Body of pancreas (tissue), 4 donors: Measurements from ENCODE around the gene ADAMTS6.

Source experiments
- POLR2A ChIP-seq, 3 donors: fragments of 450-650 bp; IDR thresholded peaks; one replicate each; pipeline ENCODE4 v1.6.1; 2016; ENCODE audit warnings: antibody characterized with exemption in 3 of 3, mild to moderate bottlenecking in 2 of 3
- TF ChIP-seq, protein P1 (sequence below), 7 experiments: fragments of 450-650 bp in 4 of 7; fragments of 200-600 bp in 3 of 7; sonication (generic) in 3 of 7; IDR thresholded peaks; one replicate each; pipeline ENCODE4 v1.5.1; 2016 to 2019; ENCODE audit warnings: antibody characterized with exemption in 7 of 7

DNA sequence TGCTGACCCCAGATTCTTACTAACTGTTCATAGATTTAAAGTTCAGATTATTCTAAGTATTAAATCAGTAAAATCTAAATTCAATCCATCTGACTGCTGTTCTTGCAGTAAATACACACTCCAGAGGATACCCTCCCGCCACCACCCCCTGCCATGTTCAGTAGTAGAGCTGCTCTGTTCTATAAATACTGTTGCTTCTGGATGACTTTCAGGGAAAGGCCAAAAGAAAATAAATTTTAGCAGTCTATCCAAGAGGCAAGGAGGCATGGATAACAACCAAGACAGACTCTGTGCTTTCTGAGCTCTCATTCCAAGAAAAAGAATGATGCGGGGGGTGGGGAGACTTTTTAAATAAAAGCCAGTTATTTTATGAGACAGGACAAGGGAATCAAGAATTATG is 115.1 kb downstream of the ADAMTS6 start:
- TF ChIP-seq, protein P1, sequence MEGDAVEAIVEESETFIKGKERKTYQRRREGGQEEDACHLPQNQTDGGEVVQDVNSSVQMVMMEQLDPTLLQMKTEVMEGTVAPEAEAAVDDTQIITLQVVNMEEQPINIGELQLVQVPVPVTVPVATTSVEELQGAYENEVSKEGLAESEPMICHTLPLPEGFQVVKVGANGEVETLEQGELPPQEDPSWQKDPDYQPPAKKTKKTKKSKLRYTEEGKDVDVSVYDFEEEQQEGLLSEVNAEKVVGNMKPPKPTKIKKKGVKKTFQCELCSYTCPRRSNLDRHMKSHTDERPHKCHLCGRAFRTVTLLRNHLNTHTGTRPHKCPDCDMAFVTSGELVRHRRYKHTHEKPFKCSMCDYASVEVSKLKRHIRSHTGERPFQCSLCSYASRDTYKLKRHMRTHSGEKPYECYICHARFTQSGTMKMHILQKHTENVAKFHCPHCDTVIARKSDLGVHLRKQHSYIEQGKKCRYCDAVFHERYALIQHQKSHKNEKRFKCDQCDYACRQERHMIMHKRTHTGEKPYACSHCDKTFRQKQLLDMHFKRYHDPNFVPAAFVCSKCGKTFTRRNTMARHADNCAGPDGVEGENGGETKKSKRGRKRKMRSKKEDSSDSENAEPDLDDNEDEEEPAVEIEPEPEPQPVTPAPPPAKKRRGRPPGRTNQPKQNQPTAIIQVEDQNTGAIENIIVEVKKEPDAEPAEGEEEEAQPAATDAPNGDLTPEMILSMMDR (IDR thresholded peaks at IDR 0.05) = no peak
- no peak for TF ChIP-seq POLR2A (IDR thresholded peaks at IDR 0.05)
